Glomerular visceral epithelial cell (primary cell): ENCODE measurements around the gene DCAF15.
"Not testable (repeated sequence)": the region's sequence is repeated elsewhere in the genome, so short reads cannot be mapped to it uniquely, and the experiment has no call there.

Experiments
- DNase-seq: peaks from one replicate; pipeline ENCODE4 v3.0.0-alpha.2; 2016; ENCODE audit errors: extremely low spot score

The DCAF15 gene

GRCh38 chr19:13959962-13960862 lies 7.9 kb downstream of the DCAF15 start:
- DNase-seq, result no peak

- DNase-seq, result no peak
Measured at GRCh38 chr19:13960863-13961784, 8.8 kb downstream of the DCAF15 start.

- no peak for DNase-seq
Measured at GRCh38 chr19:13961826-13962698, 9.8 kb downstream of the DCAF15 start.

GRCh38 chr19:13962699-13963602 lies 10.6 kb downstream of the DCAF15 start:
- no peak for DNase-seq

- no peak for DNase-seq
Measured at GRCh38 chr19:13963603-13964105, 11.3 kb downstream of the DCAF15 start.

- DNase-seq, result no peak
Measured at GRCh38 chr19:13964776-13965175, 12.5 kb downstream of the DCAF15 start.

GRCh38 chr19:13965377-13965896 lies 13.1 kb downstream of the DCAF15 start:
- no peak for DNase-seq

- no peak for DNase-seq
Measured at GRCh38 chr19:13965926-13966683, 13.8 kb downstream of the DCAF15 start.

GRCh38 chr19:13966684-13967128 lies 14.4 kb downstream of the DCAF15 start:
- no peak for DNase-seq

GRCh38 chr19:13967206-13967605 lies 14.9 kb downstream of the DCAF15 start:
- DNase-seq, result not testable (repeated sequence)

GRCh38 chr19:13968383-13968935 lies 16.1 kb downstream of the DCAF15 start:
- DNase-seq, result no peak

GRCh38 chr19:13968999-13969398 lies 16.7 kb downstream of the DCAF15 start:
- no peak for DNase-seq

GRCh38 chr19:13969897-13970296 lies 17.6 kb downstream of the DCAF15 start:
- no peak for DNase-seq

GRCh38 chr19:13971868-13972267 lies 19.6 kb downstream of the DCAF15 start:
- DNase-seq, result not testable (repeated sequence)

GRCh38 chr19:13972368-13973155 lies 20.3 kb downstream of the DCAF15 start:
- no peak for DNase-seq

GRCh38 chr19:13973479-13973878 lies 21.2 kb downstream of the DCAF15 start:
- DNase-seq, result not testable (repeated sequence)

GRCh38 chr19:13974073-13974472 lies 21.8 kb downstream of the DCAF15 start:
- peak; percentile 22 for DNase-seq

- no peak for DNase-seq
Measured at GRCh38 chr19:13975870-13976269, 23.6 kb downstream of the DCAF15 start.
